IPS-11a (cell line): Measurements from ENCODE around the gene IFT20.
"Not testable (repeated sequence)": the region's sequence is repeated elsewhere in the genome, so short reads cannot be mapped to it uniquely, and the experiment has no call there.

Experiments
- H3K4me3 ChIP-seq: one replicate; pipeline ENCODE4 v1.5.1; 2013; ENCODE audit warnings: low read depth, low read length, control low read depth

The IFT20 gene

GRCh38 chr17:28317099-28317965, 17.9 kb downstream of the IFT20 start:
- no peak overlapping the region for H3K4me3 ChIP-seq

GRCh38 chr17:28315846-28316705, 19.2 kb downstream of the IFT20 start:
- H3K4me3 ChIP-seq, result no peak overlapping the region

DNA sequence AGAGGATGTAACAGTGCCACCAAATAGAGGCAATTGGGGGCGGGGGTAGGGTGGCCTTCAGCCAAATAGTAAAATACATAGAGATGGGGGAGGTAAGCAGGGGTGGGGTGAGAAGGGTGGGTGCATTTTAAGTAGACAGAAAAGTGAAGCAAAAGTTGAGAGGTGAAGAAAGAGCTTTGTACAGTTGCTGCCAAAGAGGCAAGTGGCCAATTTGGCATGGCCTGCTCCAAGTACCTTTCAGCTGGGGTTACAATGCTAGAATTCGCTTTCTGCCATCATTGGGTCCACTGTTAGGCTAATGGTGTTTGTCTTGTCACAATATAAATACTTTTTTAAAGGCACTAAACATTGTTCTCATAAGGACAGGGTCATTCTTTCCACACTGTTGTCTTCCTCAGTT, 21.4 kb downstream of the IFT20 start:
- no peak overlapping the region for H3K4me3 ChIP-seq

DNA sequence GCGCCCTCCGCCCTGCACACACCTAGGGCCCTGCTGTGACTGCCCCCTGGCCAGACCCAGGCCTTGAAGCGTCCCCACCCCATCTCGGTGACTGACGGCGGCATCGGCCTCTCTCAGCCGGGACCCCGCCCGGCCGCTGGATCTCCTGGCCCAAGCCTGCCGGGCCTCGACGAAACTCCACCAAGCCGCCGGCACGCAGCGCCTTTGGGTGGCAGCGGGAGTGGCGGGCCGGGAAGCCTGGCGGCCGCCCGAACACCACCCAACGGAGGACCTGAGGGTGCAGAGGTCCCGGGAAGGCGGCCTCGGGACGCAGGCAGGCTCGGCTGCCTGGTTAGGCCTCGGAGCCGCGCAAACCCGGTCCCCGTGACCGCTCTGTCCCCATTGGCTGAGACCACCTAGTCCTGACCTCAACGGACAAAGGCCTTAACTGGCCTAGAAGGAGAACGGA, 28.3 kb downstream of the IFT20 start:
- no peak overlapping the region for H3K4me3 ChIP-seq

DNA sequence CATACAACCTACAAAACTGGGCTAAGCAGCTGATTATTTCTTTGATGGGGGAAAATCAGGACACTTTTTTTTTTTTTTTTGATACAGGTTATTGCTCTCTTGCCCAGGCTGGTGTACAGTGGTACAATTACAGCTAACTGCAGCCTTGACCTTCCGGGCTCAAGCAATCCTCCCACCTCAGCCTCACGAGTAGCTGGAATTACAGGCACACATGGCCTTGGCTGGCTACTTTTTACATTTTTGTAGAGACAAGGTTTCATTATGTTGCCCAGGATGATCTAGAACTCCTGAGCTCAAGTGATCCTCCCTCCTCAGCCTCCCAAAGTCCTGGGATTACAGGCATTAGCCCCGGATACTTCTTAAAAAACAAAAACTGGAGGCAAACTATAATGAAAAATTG, 36.8 kb downstream of the IFT20 start:
- no peak overlapping the region for H3K4me3 ChIP-seq

- H3K4me3 ChIP-seq, result no peak overlapping the region
Measured at GRCh38 chr17:28295677-28296578, 39.3 kb downstream of the IFT20 start.

GRCh38 chr17:28293994-28294393, 41.3 kb downstream of the IFT20 start:
- no peak overlapping the region for H3K4me3 ChIP-seq

GRCh38 chr17:28292878-28293277, 42.4 kb downstream of the IFT20 start:
- H3K4me3 ChIP-seq, result not testable (repeated sequence)

- no peak overlapping the region for H3K4me3 ChIP-seq
Measured at GRCh38 chr17:28291780-28292330, 43.4 kb downstream of the IFT20 start.

DNA sequence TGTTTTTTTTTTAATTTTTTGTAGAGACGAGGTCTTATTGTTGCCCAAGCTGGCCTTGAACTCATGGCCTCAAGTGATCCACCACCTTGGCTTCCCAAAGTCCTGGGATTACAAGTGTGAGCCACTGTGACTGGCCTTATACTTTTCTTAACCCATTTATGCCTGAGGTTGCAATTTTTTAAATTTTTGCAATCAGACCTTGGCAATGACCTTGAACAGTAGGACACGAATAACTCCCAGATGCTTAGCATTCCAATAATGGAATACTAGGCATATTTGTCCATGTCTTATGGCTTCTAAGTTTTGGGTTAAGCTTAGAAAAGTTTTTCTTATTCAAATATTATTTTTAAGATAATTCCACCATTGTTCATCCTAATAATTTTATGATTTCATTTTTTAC, 44.6 kb downstream of the IFT20 start:
- H3K4me3 ChIP-seq, result no peak overlapping the region

- no peak overlapping the region for H3K4me3 ChIP-seq
Measured at GRCh38 chr17:28285965-28286364, 49.3 kb downstream of the IFT20 start.

GRCh38 chr17:28282596-28282995, 52.7 kb downstream of the IFT20 start:
- no peak overlapping the region for H3K4me3 ChIP-seq

GRCh38 chr17:28280826-28281225, 54.4 kb downstream of the IFT20 start:
- no peak overlapping the region for H3K4me3 ChIP-seq

GRCh38 chr17:28279411-28279810, 55.9 kb downstream of the IFT20 start:
- H3K4me3 ChIP-seq, result no peak overlapping the region
